Right lobe of liver (tissue), 6 donors: Measurements from ENCODE around the gene SMYD1. TPM values are rescaled to one million over a fixed set of nuclear protein-coding genes. Genes with fewer than 3 reads are reported as not detected.

ENCODE experiments used
- ATAC-seq, 4 donors: fragments of 200-7000 bp; cut with Tn5 transposase; one replicate each; pipeline ENCODE4 v1.9.1; 2020; ENCODE audit warnings: mild to moderate bottlenecking in 4 of 4, moderate library complexity in 4 of 4
- DNase-seq, 3 donors: peaks; one replicate each; pipeline ENCODE4 v3.0.0-alpha.2; 2020
- H3K27ac ChIP-seq, 3 donors: fragments of 200-600 bp; one replicate each; pipeline ENCODE4 v1.8.0; 2022
- H3K27me3 ChIP-seq, 2 donors: fragments of 200-600 bp; one replicate each; pipeline ENCODE4 v1.8.0; 2022
- H3K36me3 ChIP-seq, 4 donors: fragments of 200-600 bp; sonication (generic) in 1 of 4; one replicate each; pipeline versions ENCODE4 v1.5.1 to v1.8.0; 2017 to 2022; ENCODE audit warnings: control low read depth in 1 of 4
- H3K4me1 ChIP-seq, 4 donors: fragments of 200-600 bp; sonication (generic) in 1 of 4; one replicate each; pipeline versions ENCODE4 v1.5.1 to v1.8.0; 2017 to 2022; ENCODE audit warnings: control low read depth in 1 of 4
- H3K4me3 ChIP-seq, 3 donors: fragments of 200-600 bp; one replicate each; pipeline ENCODE4 v1.8.0; 2022
- H3K9me3 ChIP-seq, 4 donors: fragments of 200-600 bp; sonication (generic) in 1 of 4; one replicate each; pipeline versions ENCODE4 v1.5.1 to v1.8.0; 2017 to 2022; ENCODE audit warnings: control low read depth in 1 of 4
- POLR2A ChIP-seq: fragments of 450-650 bp; IDR thresholded peaks from one replicate; pipeline ENCODE4 v1.6.1; 2017; ENCODE audit warnings: antibody characterized with exemption, mild to moderate bottlenecking
- WGBS: methylation state at CpG from one replicate; pipeline ENCODE4 v1.1.6; 2018; ENCODE audit warnings: low coverage, low lambda C conversion rate; ENCODE audit not compliant: insufficient coverage; ENCODE audit errors: missing lambda C conversion rate; 5-methylcytosine and 5-hydroxymethylcytosine counted together
- intact Hi-C, 2 donors: fragments of 100-400 bp; cut with DNase I; formaldehyde crosslinking; loops; one replicate each; pipeline versions ENCODE4 v1.11.2 to v1.14.1; 2022
- total RNA-seq, 6 experiments: library from RNA; depleted of rRNA in 2 of 6; stranded (reverse); fragments of >200 nt in 2 of 6; fragmentation: NEBNext Ultra II Directional in 3 of 6; extraction: Animal tissue kit (Norgen Biotek cat#: 25700) in 3 of 6; gene quantifications; one replicate each; pipeline versions ENCODE4 v1.1.0 to v1.2.4, GENCODE V29; 2016 to 2023
- TF ChIP-seq, protein P1 (sequence below), 4 donors: fragments of 200-600 bp in 3 of 4; fragments of 450-650 bp in 1 of 4; IDR thresholded peaks; one replicate each; pipeline versions ENCODE4 v1.5.1 to v1.8.0; 2016 to 2022; ENCODE audit warnings: antibody characterized with exemption in 4 of 4, mild to moderate bottlenecking in 2 of 4
- donor health status: DM: no; HTN: yes; CAD: no.
- donor health status: DM: no; HTN: no; CAD: no.
- donor health status: DM: no; HTN: no; CAD: no.
- donor health status: DM: no; HTN: yes; CAD: no.
- donor health status: DM: no; HTN: yes; CAD: no.

Gene SMYD1
- total RNA-seq, 6 experiments from 2014 or later = not detected

DNA sequence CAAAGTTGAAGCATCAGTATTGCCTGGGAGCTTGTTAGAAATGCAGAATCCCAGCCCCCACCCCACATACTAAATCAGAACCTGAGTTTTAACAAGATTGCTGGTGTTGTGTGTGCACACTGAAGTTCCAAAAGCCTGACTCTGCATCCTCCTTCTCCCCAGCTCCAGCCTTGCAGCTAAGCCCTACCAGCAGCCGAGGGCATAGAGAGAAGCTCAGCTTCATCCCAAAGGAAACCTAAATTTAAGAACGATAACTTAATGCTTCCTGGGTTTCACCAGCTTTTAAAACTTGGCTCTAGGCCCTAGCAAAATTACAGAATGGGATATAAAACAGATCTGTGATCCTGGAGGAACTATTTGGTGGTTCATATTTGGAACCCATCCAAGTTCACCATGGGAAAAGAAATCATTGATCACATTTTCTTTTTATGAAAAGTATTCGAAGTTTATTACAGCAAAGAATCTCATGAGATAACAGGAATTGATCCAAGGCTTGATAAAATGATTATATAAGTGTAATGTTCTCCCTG lies 11.1 kb downstream of the SMYD1 start:
- Histone ChIP-seq H3K9me3 (no peaks in the 10 kb centered on the region), H3K27me3 (no peaks in the 10 kb centered on the region), H3K36me3 (no peaks in the 10 kb centered on the region), H3K4me1 (peaks cover 0 to 7% (median 0%) of the 10 kb centered on the region in 4 donors), H3K4me3 (no peak overlapping the region), H3K27ac (no peak overlapping the region)
- no peak for ATAC-seq
- DNase-seq = no peak
- intact Hi-C loops = no loop called here
- 37% methylated on average over 3 of the region's 3 CpGs for WGBS
- TF ChIP-seq, protein P1, sequence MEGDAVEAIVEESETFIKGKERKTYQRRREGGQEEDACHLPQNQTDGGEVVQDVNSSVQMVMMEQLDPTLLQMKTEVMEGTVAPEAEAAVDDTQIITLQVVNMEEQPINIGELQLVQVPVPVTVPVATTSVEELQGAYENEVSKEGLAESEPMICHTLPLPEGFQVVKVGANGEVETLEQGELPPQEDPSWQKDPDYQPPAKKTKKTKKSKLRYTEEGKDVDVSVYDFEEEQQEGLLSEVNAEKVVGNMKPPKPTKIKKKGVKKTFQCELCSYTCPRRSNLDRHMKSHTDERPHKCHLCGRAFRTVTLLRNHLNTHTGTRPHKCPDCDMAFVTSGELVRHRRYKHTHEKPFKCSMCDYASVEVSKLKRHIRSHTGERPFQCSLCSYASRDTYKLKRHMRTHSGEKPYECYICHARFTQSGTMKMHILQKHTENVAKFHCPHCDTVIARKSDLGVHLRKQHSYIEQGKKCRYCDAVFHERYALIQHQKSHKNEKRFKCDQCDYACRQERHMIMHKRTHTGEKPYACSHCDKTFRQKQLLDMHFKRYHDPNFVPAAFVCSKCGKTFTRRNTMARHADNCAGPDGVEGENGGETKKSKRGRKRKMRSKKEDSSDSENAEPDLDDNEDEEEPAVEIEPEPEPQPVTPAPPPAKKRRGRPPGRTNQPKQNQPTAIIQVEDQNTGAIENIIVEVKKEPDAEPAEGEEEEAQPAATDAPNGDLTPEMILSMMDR (IDR thresholded peaks at IDR 0.05) = no peak
- TF ChIP-seq POLR2A = no peak

DNA sequence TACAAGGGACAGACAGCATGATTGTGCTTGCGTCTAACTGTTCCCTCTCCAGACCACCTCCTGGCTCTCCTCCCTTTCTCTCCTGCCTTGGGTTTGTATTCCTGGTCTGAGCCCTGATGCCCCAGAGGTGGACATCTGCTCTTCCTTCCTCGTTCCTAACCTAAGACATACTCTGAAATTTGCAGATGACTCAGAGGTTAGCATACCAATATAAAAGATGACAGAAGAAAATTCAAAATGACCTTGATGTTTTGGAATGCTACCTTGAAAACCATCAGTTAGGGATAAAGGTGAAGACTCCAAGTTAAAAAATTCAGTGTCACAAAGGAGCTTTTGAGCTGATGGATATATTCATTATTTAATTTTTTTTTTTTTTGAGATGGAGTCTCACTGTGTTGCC lies 12.9 kb downstream of the SMYD1 start:
- TF ChIP-seq POLR2A = no peak
- TF ChIP-seq, protein P1 (IDR thresholded peaks at IDR 0.05) = no peak
- Histone ChIP-seq H3K4me1 (no peaks in the 10 kb centered on the region), H3K27me3 (no peaks in the 10 kb centered on the region), H3K36me3 (no peaks in the 10 kb centered on the region), H3K4me3 (no peak overlapping the region), H3K27ac (no peak overlapping the region), H3K9me3 (no peaks in the 10 kb centered on the region)
- no peak for ATAC-seq
- intact Hi-C loops = no loop called here
- DNase-seq = no peak
- WGBS = 29% methylated on average over 1 of the region's 2 CpGs

DNA sequence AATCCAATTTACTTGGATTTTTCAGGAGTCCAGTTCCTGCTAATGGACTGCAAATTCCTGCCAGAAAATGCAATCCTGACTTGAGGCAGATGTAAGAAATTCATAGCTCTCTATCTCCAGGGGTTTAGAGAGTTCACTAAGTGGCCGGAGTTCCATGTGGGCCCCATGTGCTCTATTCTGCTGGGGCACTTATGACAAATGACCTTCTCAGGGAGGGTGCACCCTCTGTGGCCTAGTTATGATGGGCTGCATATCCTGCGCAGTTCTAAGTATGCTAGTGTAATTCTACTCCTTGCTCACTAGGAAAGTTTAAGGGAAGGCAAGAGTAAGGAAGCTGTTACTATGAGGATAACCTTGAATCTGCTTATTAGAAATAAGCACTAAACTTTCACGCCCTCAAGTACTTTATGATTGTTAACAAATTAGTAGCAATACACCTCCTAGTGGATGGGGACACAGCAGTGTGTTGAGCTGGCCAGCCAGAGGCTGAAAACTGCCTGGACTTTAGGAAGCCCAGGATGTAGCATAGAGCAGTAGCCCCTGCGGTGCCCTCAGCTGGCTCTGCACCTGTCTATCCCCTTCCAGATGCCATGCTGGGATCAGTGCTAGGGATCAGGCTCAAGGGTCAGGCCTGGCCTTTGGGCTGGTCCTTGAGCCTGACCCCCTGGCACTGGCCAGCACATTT lies 14.4 kb downstream of the SMYD1 start:
- 74% methylated on average over 4 of the region's 4 CpGs for WGBS
- Histone ChIP-seq H3K27me3 (no peaks in the 10 kb centered on the region), H3K27ac (no peak overlapping the region), H3K4me3 (no peak overlapping the region), H3K9me3 (no peaks in the 10 kb centered on the region), H3K36me3 (no peaks in the 10 kb centered on the region), H3K4me1 (no peaks in the 10 kb centered on the region)
- DNase-seq = no peak
- no peak for ATAC-seq
- intact Hi-C loops = no loop called here
- TF ChIP-seq POLR2A = no peak
- TF ChIP-seq, protein P1 (IDR thresholded peaks at IDR 0.05) = no peak

DNA sequence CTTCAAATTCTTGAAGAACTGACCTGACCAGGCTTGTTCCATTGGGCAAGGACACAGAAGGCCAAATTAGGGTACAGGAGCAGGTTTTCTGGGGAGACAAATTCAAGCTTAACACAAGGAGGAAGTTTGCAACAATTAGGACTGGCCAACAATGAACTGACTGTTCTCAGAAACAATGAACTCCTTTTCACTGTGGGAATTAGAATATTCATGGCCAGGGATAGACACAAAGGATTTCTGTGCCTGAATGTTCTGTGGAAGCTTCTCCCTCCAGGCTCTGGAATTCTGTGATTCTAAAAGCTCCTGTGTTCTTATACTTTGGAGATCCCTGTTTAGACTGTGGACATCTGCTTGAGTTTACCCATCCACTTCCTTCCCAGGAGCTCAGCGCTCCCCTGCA lies 15.2 kb downstream of the SMYD1 start:
- 83% methylated on average over 1 of the region's 1 CpG for WGBS
- Histone ChIP-seq H3K4me3 (no peak overlapping the region), H3K27me3 (no peaks in the 10 kb centered on the region), H3K9me3 (no peaks in the 10 kb centered on the region), H3K27ac (no peak overlapping the region), H3K36me3 (no peaks in the 10 kb centered on the region), H3K4me1 (no peaks in the 10 kb centered on the region)
- no peak for TF ChIP-seq POLR2A
- TF ChIP-seq, protein P1 (IDR thresholded peaks at IDR 0.05) = no peak
- intact Hi-C loops = no loop called here
- ATAC-seq (no peak), DNase-seq (no peak)
